Lung microvascular endothelial cell (primary cell): ENCODE measurements around the gene ZBTB16. TPM values are rescaled to one million over a fixed set of nuclear protein-coding genes. Genes with fewer than 3 reads are reported as not detected.
"Not testable (repeated sequence)": the region's sequence is repeated elsewhere in the genome, so short reads cannot be mapped to it uniquely, and the experiment has no call there.

Source experiments
- DNase-seq, 2 donors: peaks; one replicate each; pipeline versions ENCODE4 v3.0.0 to v3.0.0-alpha.2; 2010; ENCODE audit warnings: low read depth in 2 of 2
- total RNA-seq: library from RNA; depleted of rRNA; stranded (reverse); fragments of >200 nt; gene quantifications from 2 replicates; pipeline ENCODE4 v1.2.1, GENCODE V29; 2014

ZBTB16 gene
- total RNA-seq, 1 donor from 2014 or later: 22.0 TPM

GRCh38 chr11:114044042-114044871 is 15.3 kb upstream of the ZBTB16 start:
- peak; percentile 20 to 97 for DNase-seq

- DNase-seq: no peak
Measured at GRCh38 chr11:114047327-114047726, 12.2 kb upstream of the ZBTB16 start.

- DNase-seq: no peak
Measured at GRCh38 chr11:114049050-114049449, 10.5 kb upstream of the ZBTB16 start.

- DNase-seq: not testable (repeated sequence)
Measured at GRCh38 chr11:114049766-114050165, 9.7 kb upstream of the ZBTB16 start.

GRCh38 chr11:114050258-114050927 is 9.1 kb upstream of the ZBTB16 start:
- no peak for DNase-seq

GRCh38 chr11:114051558-114051957 is 8.0 kb upstream of the ZBTB16 start:
- DNase-seq: no peak

- no peak for DNase-seq
Measured at GRCh38 chr11:114052160-114052559, 7.4 kb upstream of the ZBTB16 start.

- DNase-seq: no peak
Measured at GRCh38 chr11:114053406-114053805, 6.1 kb upstream of the ZBTB16 start.

- no peak for DNase-seq
Measured at GRCh38 chr11:114054806-114055205, 4.7 kb upstream of the ZBTB16 start.

- no peak for DNase-seq
Measured at GRCh38 chr11:114056409-114056808, 3.1 kb upstream of the ZBTB16 start.

GRCh38 chr11:114057147-114057546 is 2.4 kb upstream of the ZBTB16 start:
- DNase-seq: no peak

- no peak for DNase-seq
Measured at GRCh38 chr11:114057605-114058004, 1.9 kb upstream of the ZBTB16 start.

GRCh38 chr11:114058026-114058706 is 1.3 kb upstream of the ZBTB16 start:
- DNase-seq: no peak

- DNase-seq: no peak
Measured at GRCh38 chr11:114058871-114059277, 637 bp upstream of the ZBTB16 start.

- peak; percentile 62 to 76 for DNase-seq
Measured at GRCh38 chr11:114059984-114060391, 477 bp downstream of the ZBTB16 start.

- DNase-seq: peak; percentile 57 to 66
Measured at GRCh38 chr11:114060392-114061047, 1.0 kb downstream of the ZBTB16 start.

GRCh38 chr11:114061048-114061680 is 1.7 kb downstream of the ZBTB16 start:
- peak; percentile 21 to 57 for DNase-seq

- peak in 1 of 2 donors; percentile 28 for DNase-seq
Measured at GRCh38 chr11:114061681-114062049, 2.2 kb downstream of the ZBTB16 start.

- no peak for DNase-seq
Measured at GRCh38 chr11:114062272-114062671, 2.8 kb downstream of the ZBTB16 start.

GRCh38 chr11:114063149-114063828 is 3.8 kb downstream of the ZBTB16 start:
- no peak for DNase-seq

- no peak for DNase-seq
Measured at GRCh38 chr11:114063829-114064201, 4.3 kb downstream of the ZBTB16 start.
